SK-N-SH (cell line): ENCODE results near the gene LRTM2. TPM values are rescaled to one million over a fixed set of nuclear protein-coding genes. Genes with fewer than 3 reads are reported as not detected.
A peak's percentile ranks its signal among the peaks of the same experiment; 100 is the strongest.

Source experiments
- CTCF ChIA-PET: fragments of 300-600, 350-600 bp; formaldehyde crosslinking; extraction: SDS; loops from one replicate; lab custom pipeline; 2021; lab: Yijun Ruan, JAX
- POLR2A ChIA-PET: fragments of 350-600 bp; sonication (Branson Sonifier 250); formaldehyde crosslinking; extraction: SDS; loops from one replicate; lab custom pipeline; 2020; ENCODE audit warnings: antibody characterized with exemption, inconsistent platforms; lab: Yijun Ruan, JAX
- DNase-seq: peaks from one replicate; pipeline ENCODE4 v3.0.0; 2012
- H2AFZ ChIP-seq: fragments of 200-600 bp; sonication (generic); 2 replicates; pipeline ENCODE4 v1.8.1; 2016; ENCODE audit warnings: antibody characterized with exemption, mild to moderate bottlenecking, low read depth
- H3F3A ChIP-seq: fragments of 200-600 bp; sonication (generic); replicated peaks from 2 replicates; pipeline ENCODE3; 2016; ENCODE audit warnings: antibody characterized with exemption, mild to moderate bottlenecking; ENCODE audit not compliant: insufficient read depth
- H3K27ac ChIP-seq, 2 experiments: fragments of 200-500 bp in 1 of 2; fragments of 200-600 bp in 1 of 2; sonication (Bioruptor generic) in 1 of 2; sonication (generic), shearing (Covaris generic) in 1 of 2; 2 replicates each; pipeline versions ENCODE4 v1.5.1 to v1.6.1; 2014 to 2016; ENCODE audit warnings: low read depth in 2 of 2, inconsistent platforms in 1 of 2, low read length in 1 of 2, mild to moderate bottlenecking in 1 of 2, mixed read lengths in 1 of 2
- H3K27me3 ChIP-seq: fragments of 200-600 bp; sonication (generic), shearing (Covaris generic); 2 replicates; pipeline ENCODE4 v1.6.1; 2016; ENCODE audit warnings: mixed run types; ENCODE audit not compliant: insufficient read depth
- H3K36me3 ChIP-seq, 2 experiments: fragments of 200-500 bp in 1 of 2; fragments of 200-600 bp in 1 of 2; sonication (Bioruptor generic) in 1 of 2; sonication (generic) in 1 of 2; replicated peaks in 1 of 2; 2 replicates each; pipeline versions ENCODE3 to v1.5.1; 2014 to 2016; ENCODE audit warnings: low read length in 1 of 2, mild to moderate bottlenecking in 1 of 2; ENCODE audit not compliant: insufficient read depth in 2 of 2, control insufficient read depth in 1 of 2
- H3K4me1 ChIP-seq, 2 experiments: fragments of 200-500 bp in 1 of 2; fragments of 200-600 bp in 1 of 2; sonication (Bioruptor generic) in 1 of 2; sonication (generic), shearing (Covaris generic) in 1 of 2; 2 replicates each; pipeline versions ENCODE4 v1.5.1 to v1.6.1; 2014 to 2016; ENCODE audit warnings: low read depth in 1 of 2, low read length in 1 of 2, mixed run types in 1 of 2; ENCODE audit not compliant: insufficient read depth in 2 of 2, control insufficient read depth in 1 of 2
- H3K4me2 ChIP-seq: fragments of 200-600 bp; sonication (generic), shearing (Covaris generic); 2 replicates; pipeline ENCODE4 v1.6.1; 2017; ENCODE audit warnings: mixed run types
- H3K4me3 ChIP-seq, 2 experiments: fragments of 200-500 bp in 1 of 2; fragments of 200-600 bp in 1 of 2; sonication (Bioruptor generic) in 1 of 2; sonication (generic), shearing (Covaris generic) in 1 of 2; 2 replicates each; pipeline versions ENCODE4 v1.5.1 to v1.8.1; 2014 to 2016; ENCODE audit warnings: low read depth in 2 of 2, inconsistent platforms in 1 of 2, low read length in 1 of 2, mild to moderate bottlenecking in 1 of 2, mixed read lengths in 1 of 2, moderate library complexity in 1 of 2
- H3K79me2 ChIP-seq: fragments of 200-600 bp; sonication (generic); 2 replicates; pipeline ENCODE4 v1.8.1; 2017; ENCODE audit warnings: mild to moderate bottlenecking; ENCODE audit not compliant: insufficient read depth
- H3K9ac ChIP-seq: fragments of 200-600 bp; sonication (generic); 2 replicates; pipeline ENCODE4 v1.6.1; 2017; ENCODE audit warnings: mixed run types
- H3K9me2 ChIP-seq: fragments of 200-600 bp; sonication (generic); 2 replicates; pipeline ENCODE4 v1.6.1; 2017; ENCODE audit warnings: mixed run types
- H3K9me3 ChIP-seq: fragments of 200-600 bp; sonication (generic); 2 replicates; pipeline ENCODE4 v1.6.1; 2017; ENCODE audit warnings: mixed run types, mild to moderate bottlenecking, moderate library complexity
- H4K20me1 ChIP-seq: fragments of 200-600 bp; sonication (generic); 2 replicates; pipeline ENCODE4 v1.6.1; 2017; ENCODE audit warnings: mild to moderate bottlenecking, mixed run types; ENCODE audit not compliant: insufficient read depth
- CHD2 ChIP-seq: fragments of 150-350 bp; IDR thresholded peaks from 2 replicates; pipeline ENCODE4 v1.6.1; 2018; ENCODE audit warnings: low read length; ENCODE audit not compliant: partially characterized antibody
- CTCF ChIP-seq: fragments of 200-600 bp; sonication (generic); IDR thresholded peaks from 2 replicates; pipeline ENCODE4 v1.6.1; 2017; ENCODE audit warnings: antibody characterized with exemption, mild to moderate bottlenecking, moderate library complexity
- FOXJ3 ChIP-seq: sonication (generic); formaldehyde crosslinking; IDR thresholded peaks from 2 replicates; pipeline ENCODE4 v1.5.1; 2020; ENCODE audit warnings: mild to moderate bottlenecking, missing genetic modification reagents
- FOXM1 ChIP-seq: IDR thresholded peaks from 2 replicates; pipeline ENCODE4 v1.4.0; 2012; ENCODE audit warnings: low read depth, mild to moderate bottlenecking
- GATA2 ChIP-seq: sonication (generic); formaldehyde crosslinking; IDR thresholded peaks from 2 replicates; pipeline ENCODE4 v1.5.0; 2020; ENCODE audit warnings: mild to moderate bottlenecking, missing genetic modification reagents
- JUND ChIP-seq: IDR thresholded peaks from 2 replicates; pipeline ENCODE4 v1.4.0; 2012
- NRF1 ChIP-seq: IDR thresholded peaks from 2 replicates; pipeline ENCODE4 v1.6.1; 2012; ENCODE audit warnings: low read depth, mild to moderate bottlenecking, low read length
- PBX3 ChIP-seq: IDR thresholded peaks from 2 replicates; pipeline ENCODE4; 2012
- RCOR1 ChIP-seq: fragments of 150-350 bp; IDR thresholded peaks from 2 replicates; pipeline ENCODE4 v1.6.1; 2017; ENCODE audit warnings: antibody characterized with exemption, low read length
- REST ChIP-seq: IDR thresholded peaks from 2 replicates; pipeline ENCODE4 v1.6.1; 2012; ENCODE audit warnings: mild to moderate bottlenecking, low read depth, low read length, moderate library complexity
- TAF1 ChIP-seq: IDR thresholded peaks from 2 replicates; pipeline ENCODE4 v1.6.1; 2012; ENCODE audit warnings: low read depth, mild to moderate bottlenecking, low read length, moderate library complexity, borderline replicate concordance
- TEAD4 ChIP-seq: IDR thresholded peaks from 2 replicates; pipeline ENCODE4 v1.4.0; 2012; ENCODE audit warnings: mild to moderate bottlenecking, borderline replicate concordance; ENCODE audit not compliant: insufficient read depth
- USF1 ChIP-seq: IDR thresholded peaks from 2 replicates; pipeline ENCODE4 v1.4.0; 2012; ENCODE audit warnings: low read depth, borderline replicate concordance
- USF2 ChIP-seq: fragments of 150-350 bp; IDR thresholded peaks from 2 replicates; pipeline ENCODE4 v1.6.1; 2017; ENCODE audit warnings: antibody characterized with exemption, low read length, low read depth, borderline replicate concordance
- WGBS: methylation state at CpG from one replicate; pipeline ENCODE4 v1.1.6; 2017; ENCODE audit warnings: low lambda C conversion rate; 5-methylcytosine and 5-hydroxymethylcytosine counted together
- polyA plus RNA-seq, 3 experiments: library from polyadenylated mRNA; depleted of rRNA; stranded (reverse); fragments of >200 nt; gene quantifications; 2 replicates each; pipeline ENCODE4 v1.2.3, GENCODE V29; 2012
- TF ChIP-seq, protein P1 (sequence below): IDR thresholded peaks from 2 replicates; pipeline ENCODE4 v1.4.0; 2012; ENCODE audit warnings: low read depth

The LRTM2 gene
- polyA plus RNA-seq, 1 of the 3 experiments (the other 2 are of a cell fraction): not detected

DNA sequence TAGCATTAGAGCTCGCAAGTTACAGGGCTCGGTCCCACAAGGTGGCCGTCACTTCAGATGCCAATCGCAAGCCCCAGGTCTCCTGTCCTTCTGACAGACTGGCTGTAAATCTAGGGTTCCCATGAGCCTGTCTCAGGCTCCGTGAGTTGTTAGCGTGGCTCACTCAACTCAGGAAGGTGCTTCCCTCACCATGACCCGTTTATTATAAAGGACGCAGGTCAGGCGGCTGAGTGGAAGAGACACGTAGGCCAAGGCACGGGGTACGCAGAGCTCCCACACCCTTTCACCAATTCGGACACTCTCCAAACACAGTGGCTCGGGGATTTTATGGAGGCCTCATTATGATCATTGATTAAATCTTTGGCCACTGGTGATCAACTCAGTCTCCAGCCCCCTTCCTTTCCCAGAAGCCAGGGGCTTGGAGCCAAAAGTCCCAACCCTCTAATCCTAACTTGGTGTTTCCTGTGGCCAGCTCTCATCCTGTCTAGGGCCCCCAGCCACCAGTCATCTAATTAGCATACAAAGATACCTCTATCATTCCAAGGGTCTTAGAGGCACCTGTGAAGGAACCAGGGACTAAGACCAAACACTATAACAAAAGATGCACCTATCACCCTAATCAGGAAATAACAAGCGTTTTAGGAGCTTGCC is 25.8 kb upstream of the LRTM2 start:
- POLR2A ChIA-PET: no interaction called here

DNA sequence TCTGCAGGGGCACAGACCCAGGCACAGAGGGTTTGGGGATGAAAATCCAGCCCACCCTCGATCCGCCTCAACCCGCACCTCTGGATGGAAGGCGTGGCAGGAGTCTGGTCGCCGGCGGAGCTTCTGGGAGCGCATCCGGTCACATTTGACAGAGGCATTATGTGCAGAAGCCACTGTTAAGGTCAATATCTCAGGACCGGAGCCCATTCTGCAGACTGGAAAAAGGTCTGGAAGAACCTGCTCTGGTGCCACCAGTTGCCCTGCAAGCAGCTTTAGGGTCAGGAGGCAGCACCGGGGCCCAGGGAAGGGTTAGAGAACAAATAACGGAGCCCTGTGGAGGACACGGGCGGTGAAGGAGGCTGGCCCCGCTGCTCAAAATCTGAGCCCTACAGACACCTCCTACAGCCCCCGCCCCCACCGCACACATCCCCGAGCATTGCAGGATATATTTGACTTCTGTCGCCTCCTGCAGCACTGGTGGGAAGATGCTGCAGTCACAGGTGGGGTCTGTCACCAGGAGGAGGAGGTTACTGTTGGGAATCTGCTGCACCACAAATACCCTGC is 25.1 kb upstream of the LRTM2 start:
- ChIA-PET CTCF (interaction anchor here (0.6 to 17.5 kb wide), 39 partner anchors 9 to 789 kb away, joined by 3 to 605 read pairs (median 3); partner anchors contain the start of gene WNT5B), POLR2A (interaction anchor here (1.3 kb wide), 1 partner anchor 145 kb away, joined by 9 read pairs; no protein-coding TSS in a partner anchor)
- TF ChIP-seq PBX3 (no peak), CHD2 (no peak), USF2 (no peak), REST (no peak), FOXM1 (no peak), FOXJ3 (no peak), JUND (no peak), USF1 (no peak), TEAD4 (no peak), GATA2 (CRISPR knock-in tag) (no peak), RCOR1 (no peak), TAF1 (no peak), CTCF (no peak)
- TF ChIP-seq, protein P1, sequence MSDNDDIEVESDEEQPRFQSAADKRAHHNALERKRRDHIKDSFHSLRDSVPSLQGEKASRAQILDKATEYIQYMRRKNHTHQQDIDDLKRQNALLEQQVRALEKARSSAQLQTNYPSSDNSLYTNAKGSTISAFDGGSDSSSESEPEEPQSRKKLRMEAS: no peak
- H3K36me3 ChIP-seq: no peaks in the 10 kb centered on the region
- H3K27me3 ChIP-seq: no peaks in the 10 kb centered on the region
- H3K9me2 ChIP-seq: no peaks in the 10 kb centered on the region
- H3K27ac ChIP-seq: no peak overlapping the region
- peaks cover 0 to 26% of the 10 kb centered on the region in 2 experiments; a peak in 1 of 4 replicates for H3K4me1 ChIP-seq
- no peaks in the 10 kb centered on the region for H4K20me1 ChIP-seq
- no peak overlapping the region for H3K9ac ChIP-seq
- no peaks in the 10 kb centered on the region for H3F3A ChIP-seq
- DNase-seq: peak; percentile 9
- H3K9me3 ChIP-seq: no peaks in the 10 kb centered on the region
- H3K79me2 ChIP-seq: no peaks in the 10 kb centered on the region
- peak overlapping the region; percentile 72; the same call in 1 of the 2 replicates for H2AFZ ChIP-seq
- no peak overlapping the region for H3K4me2 ChIP-seq
- WGBS: 85% methylated on average over 19 of the region's 19 CpGs
- no peak overlapping the region for H3K4me3 ChIP-seq

More for the DNA sequence above, 25.8 kb upstream of the LRTM2 start:
- CTCF ChIA-PET: interaction anchor here (1.0 to 17.5 kb wide), 22 partner anchors 16 to 790 kb away, joined by 3 to 605 read pairs (median 4); partner anchors contain the start of gene WNT5B
- peaks cover 0 to 19% of the 10 kb centered on the region in 2 experiments; a peak in 1 of 4 replicates for H3K4me1 ChIP-seq
- no peak overlapping the region for H2AFZ ChIP-seq
- H3K36me3 ChIP-seq: no peaks in the 10 kb centered on the region
- TF ChIP-seq JUND: no peak
- no peak for TF ChIP-seq NRF1
- TF ChIP-seq, all 33 proteins: peak for 0
- Histone ChIP-seq H3K4me3 (no peak overlapping the region), H3F3A (no peaks in the 10 kb centered on the region), H3K27me3 (no peaks in the 10 kb centered on the region), H3K9me3 (no peaks in the 10 kb centered on the region), H3K9me2 (no peaks in the 10 kb centered on the region), H3K9ac (no peak overlapping the region), H3K27ac (no peak overlapping the region), H3K79me2 (no peaks in the 10 kb centered on the region), H3K4me2 (no peak overlapping the region), H4K20me1 (no peaks in the 10 kb centered on the region)
- 91% methylated on average over 14 of the region's 15 CpGs for WGBS
- peak; percentile 10 for DNase-seq
